T-helper 1 cell treated with Interleukin-12 subunit alpha and Interleukin-12 subunit beta and Interleukin-4 antibody, amounts not matched to agents 30 ng/mL and 1 ng/mL, for 36 hours (primary cell): ENCODE results near the gene MEIOB. TPM values are rescaled to one million over a fixed set of nuclear protein-coding genes. Genes with fewer than 3 reads are reported as not detected.

Experiments used
- intact Hi-C: fragments of 100-400 bp; cut with micrococcal nuclease; formaldehyde crosslinking; loops from one replicate; pipeline ENCODE4 v1.15.1; 2024
- total RNA-seq: library from RNA; stranded (reverse); gene quantifications from 2 replicates; pipeline ENCODE4 v1.2.3, GENCODE V29; 2022

The MEIOB gene
- total RNA-seq, 1 donor from 2014 or later, result not detected

DNA sequence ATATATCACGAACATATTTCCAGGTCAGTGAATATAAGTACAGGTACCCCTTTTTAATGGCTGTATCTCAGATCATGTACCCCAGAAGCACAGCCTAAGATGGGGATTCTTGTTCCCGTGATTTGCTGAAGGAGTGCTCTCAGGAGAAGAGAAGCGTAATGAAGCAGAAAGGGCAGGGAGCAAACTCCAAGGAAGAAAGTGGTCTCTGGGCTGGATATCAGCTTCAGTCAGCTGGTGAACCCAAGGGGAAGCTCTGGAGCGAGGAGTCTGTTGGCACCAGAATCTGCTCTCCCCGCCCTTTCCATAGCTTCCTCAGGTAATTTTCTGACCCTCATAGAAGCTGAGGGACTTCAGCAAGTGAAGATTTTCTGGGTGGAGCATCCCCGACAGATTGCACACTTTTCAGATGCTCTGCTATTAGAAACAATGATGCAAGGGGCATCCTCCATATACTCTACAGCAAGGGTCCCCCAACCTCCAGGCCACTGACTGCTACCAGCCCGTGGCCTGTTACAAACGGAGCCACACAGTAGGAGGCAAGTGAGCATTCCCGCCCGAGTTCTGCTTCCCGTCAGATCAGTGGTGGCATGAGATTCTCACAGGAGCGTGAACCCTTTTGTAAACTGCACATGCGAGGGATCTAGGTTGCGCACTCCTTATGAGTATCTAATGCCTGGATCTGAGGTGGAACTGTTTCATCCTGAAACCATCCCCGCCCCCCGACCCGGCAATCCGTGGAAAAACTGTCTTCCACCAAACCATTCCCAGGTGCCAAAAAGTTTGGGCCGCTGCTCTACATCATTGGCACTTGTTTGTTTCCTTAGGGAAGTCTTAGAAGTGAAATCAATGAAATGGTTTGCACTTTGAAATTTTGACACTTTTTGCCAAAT, 40.5 kb downstream of the MEIOB start:
- intact Hi-C loops, result no loop called here

- intact Hi-C loops, result no loop called here
Measured at GRCh38 chr16:1830213-1830612, 41.8 kb downstream of the MEIOB start.

DNA sequence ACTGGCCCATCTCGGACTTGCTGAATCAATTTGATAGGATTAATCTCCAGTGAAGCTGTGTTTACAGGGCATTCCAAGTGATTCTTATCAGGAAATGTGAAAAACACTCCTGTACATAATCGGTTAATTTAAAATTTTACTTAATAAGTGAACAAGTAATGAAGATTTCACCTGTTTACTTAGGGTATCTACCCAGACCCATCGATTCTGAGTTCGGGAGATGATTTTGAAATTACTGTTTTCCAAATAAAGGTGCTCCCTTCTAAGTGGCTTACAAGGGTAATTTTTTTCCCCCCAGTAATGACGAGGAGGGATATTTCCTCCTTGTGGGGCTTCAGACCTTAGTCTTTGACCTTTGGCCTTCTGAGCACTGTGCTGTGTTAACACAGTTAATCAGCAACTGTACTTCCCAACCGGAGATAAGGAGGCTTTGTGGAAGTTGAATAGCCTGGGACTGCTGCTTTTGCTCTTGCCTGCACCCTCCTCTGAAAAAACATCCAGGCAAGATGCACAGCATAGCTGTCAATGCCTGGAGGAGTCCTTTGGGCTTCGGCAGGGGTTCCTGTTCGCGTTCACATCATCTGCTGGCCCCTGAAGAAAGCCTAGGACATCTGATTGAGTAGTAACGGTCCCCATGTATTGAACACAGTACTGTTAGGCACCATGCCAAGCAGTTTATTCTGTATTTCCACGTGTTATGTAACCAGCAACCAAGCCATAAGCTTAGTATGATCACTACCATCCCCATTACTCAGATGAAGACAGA, 43.1 kb downstream of the MEIOB start:
- intact Hi-C loops, result loop anchor here (5.0 kb wide), 2 partner anchors 98 to 122 kb away; partner anchors contain the start of gene MAPK8IP3

- intact Hi-C loops, result loop anchor here (1.0 to 5.0 kb wide), 7 partner anchors 45 to 328 kb away; partner anchors contain the start of genes CRAMP1, EME2, IFT140 and MAPK8IP3
Measured at GRCh38 chr16:1826691-1827573, 45.0 kb downstream of the MEIOB start, which contains the start of the genes FAHD1 and HAGH. FAHD1 (plus strand) TSS chr16:1827206; CDS start chr16:1827239, 33 bp downstream. HAGH (minus strand) TSS chr16:1826825; CDS start chr16:1826787, 38 bp downstream.

GRCh38 chr16:1825864-1826690, 45.9 kb downstream of the MEIOB start:
- intact Hi-C loops, result loop anchor here (1.0 to 5.0 kb wide), 7 partner anchors 44 to 329 kb away; partner anchors contain the start of genes CRAMP1, EME2, IFT140 and MAPK8IP3

GRCh38 chr16:1825381-1825863, 46.5 kb downstream of the MEIOB start:
- intact Hi-C loops, result loop anchor here (5.0 kb wide), 2 partner anchors 102 to 118 kb away; partner anchors contain the start of gene MAPK8IP3

DNA sequence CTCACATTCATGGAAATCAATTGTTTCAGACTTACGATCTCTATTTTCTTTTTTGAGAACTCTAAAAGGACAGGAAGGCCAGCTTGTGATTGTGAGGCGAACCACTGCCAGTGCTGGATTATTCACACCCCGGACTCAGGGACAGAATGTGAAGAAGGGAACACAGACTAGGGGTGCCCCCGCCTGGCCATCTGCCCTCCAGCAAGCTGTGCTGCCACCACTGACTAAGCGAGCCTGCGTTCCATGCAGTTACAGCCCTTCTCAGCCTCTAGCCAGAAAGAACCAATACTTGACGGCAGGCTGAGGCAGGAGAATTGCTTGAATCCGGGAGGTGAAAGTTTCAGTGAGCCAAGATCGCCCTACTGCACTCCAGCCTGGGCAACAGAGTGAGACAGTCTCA, 48.1 kb downstream of the MEIOB start:
- intact Hi-C loops, result no loop called here

DNA sequence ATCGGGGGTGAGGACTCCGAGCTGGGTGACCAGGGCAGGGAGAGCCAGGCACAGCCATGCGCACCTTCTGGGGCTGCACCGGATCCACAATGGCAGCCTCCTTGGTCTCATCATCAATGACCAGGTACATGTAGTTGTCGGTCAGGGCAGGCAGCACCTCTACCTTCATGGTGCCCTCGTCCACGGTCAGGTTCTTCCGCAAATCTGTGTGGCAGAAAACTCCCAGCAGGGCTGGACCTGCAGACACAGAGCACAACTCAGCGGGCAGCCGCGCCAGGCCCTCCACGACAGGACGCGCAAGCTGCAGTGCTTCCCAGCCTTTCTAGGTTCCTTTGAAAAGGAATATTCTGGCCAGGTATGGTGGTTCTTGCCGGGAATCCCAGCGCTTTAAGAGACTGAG, 49.2 kb downstream of the MEIOB start:
- intact Hi-C loops, result no loop called here

DNA sequence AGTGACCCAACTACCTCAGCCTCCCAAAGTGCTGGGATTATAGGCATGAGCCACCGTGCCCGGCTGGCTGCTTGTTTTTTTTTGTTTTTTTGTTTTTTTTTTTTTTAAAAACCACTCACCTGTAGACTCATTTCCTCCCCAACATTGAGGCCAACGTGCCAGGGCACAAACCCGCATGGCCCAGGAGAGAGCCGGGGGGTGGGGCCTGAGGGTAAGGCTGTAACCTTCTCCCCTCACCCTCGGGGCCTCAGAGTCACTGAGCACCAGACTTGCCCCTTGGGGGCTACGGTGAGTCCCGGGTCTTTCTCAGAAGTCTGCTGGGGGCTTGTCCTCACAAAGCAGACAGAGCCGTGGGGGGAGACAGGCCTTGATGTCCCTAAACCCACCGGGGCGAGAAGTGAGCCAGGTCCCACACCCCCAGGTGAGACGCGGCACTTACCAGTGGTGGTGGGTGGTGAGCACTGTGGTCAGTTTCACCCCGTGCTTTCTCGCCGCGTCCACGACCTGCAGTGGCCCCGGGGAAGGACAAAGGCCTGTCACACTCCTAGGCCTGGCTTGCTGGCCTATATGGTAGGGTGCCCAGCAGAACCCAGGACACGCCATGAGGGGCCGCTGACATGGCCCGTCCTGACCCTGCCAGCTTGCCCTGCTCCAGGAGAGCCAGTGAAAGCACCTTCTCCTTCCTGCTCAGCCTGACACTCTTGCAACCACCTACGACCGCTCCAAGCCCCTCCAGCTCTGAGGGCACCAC, 49.9 kb downstream of the MEIOB start:
- intact Hi-C loops, result no loop called here

DNA sequence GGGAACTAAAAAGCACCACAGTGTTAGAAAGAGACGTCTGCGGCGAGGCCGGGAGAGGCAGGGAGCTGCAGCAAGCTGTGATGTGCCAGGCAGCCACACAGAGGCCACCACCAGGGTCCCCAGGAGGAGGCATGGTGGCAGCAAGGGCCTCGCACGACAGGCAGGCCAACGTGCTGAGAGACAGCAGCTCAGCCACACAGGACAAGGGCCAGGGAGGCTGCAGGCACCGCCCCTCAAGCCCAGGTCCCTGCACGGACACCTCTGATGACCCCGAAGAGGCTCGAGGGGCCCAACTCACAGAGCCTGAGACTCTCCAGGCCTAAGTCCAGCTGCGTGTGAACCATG, 51.0 kb downstream of the MEIOB start:
- intact Hi-C loops, result no loop called here

GRCh38 chr16:1820096-1820945, 51.6 kb downstream of the MEIOB start:
- intact Hi-C loops, result no loop called here

DNA sequence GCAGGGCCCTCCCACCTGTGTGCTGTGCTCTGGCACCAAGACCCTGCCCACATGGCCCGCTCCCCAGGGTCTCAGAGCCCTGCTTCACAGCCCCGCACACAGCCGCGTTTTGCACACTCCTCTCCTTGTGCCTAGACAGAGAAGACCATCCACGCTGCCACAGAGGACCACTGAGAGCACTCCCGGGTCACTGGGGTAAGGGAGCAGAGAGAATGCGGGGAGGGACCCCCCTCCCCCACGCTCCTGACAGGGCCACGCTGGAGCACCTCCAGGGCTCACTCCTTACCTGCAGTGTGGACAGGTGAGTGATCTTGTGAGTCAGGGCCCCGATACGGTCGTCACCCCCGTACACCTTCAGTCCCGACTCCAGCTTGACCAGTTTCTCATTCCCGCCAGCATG, 52.4 kb downstream of the MEIOB start:
- intact Hi-C loops, result loop anchor here (1.0 kb wide), 1 partner anchor 32 kb away; no protein-coding TSS in a partner anchor

DNA sequence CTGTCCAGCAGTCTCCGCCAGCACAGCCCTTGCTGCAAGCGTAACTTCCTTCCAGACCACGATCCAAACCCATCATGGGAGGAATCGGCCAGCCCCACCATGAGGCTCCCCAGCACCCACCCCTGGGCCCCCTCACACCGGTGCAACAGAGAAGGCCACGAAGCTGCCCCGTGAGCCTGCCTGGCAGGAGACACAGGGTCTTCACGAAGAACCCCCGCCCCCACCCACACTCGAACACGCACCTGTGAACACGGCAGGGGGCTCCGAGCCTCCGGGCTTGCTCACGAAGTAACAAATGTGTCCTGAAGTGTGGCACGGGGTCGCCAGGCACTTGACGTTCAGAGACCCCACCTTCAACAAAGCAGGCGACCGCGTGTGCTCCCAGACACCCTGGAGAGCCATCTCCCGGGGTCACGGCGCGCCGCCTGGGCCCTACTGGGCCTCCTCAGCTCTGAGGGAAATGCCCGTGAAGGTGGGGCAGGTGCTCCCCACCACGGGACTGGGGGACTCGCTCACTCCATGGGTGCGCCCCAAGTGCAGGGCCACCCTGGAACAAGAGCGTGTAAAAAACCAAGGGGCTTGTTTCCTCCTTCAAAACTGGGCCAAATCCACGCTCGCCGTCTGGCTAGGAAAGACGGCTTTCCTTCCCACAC, 53.0 kb downstream of the MEIOB start:
- intact Hi-C loops, result loop anchor here (1.0 kb wide), 1 partner anchor 32 kb away; no protein-coding TSS in a partner anchor

- intact Hi-C loops, result no loop called here
Measured at GRCh38 chr16:1818204-1818872, 53.6 kb downstream of the MEIOB start.

GRCh38 chr16:1817716-1818115, 54.2 kb downstream of the MEIOB start:
- intact Hi-C loops, result no loop called here

DNA sequence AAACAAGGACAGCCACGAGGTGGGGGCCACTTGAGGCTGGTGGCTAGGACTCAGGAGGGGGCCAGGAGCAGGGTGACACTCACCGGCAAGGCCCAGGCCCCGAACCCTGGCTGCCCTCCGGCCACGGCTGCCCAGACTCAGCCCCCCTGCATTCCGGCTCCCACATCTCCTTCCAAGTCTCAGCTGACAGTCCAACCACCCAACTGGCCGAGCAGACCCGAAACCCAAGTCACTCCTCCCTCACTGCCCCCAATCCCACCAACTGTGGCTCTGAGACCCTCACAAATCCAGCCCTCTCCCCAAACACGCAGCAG, 54.7 kb downstream of the MEIOB start:
- intact Hi-C loops, result no loop called here
